NCI-H446 (cell line): ENCODE measurements around the gene CNGA3.

ENCODE experiments used
- DNase-seq, 2 experiments: peaks; one replicate each; lab custom pipeline; 2025; lab: John Stamatoyannopoulos, UW

Gene CNGA3

DNA sequence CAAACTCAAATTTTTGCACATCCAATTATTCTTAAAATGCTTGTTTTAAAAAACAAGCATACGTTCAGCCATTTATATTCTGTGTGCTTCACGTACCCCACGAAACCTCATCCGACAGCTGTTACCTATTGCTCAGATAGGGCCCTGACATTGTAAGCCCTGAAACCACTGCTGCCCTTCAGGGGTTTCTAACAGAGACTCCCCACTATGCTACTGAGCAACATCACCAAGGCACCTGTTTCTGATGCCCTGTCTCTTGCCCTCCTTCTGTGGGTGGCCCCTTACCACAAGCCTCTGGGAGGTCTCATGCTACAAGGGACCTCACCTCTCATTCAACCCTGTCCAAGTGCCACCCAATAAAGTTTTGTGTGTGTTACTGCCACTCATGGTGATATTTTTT lies 18.5 kb upstream of the CNGA3 start:
- no peak for DNase-seq

DNA sequence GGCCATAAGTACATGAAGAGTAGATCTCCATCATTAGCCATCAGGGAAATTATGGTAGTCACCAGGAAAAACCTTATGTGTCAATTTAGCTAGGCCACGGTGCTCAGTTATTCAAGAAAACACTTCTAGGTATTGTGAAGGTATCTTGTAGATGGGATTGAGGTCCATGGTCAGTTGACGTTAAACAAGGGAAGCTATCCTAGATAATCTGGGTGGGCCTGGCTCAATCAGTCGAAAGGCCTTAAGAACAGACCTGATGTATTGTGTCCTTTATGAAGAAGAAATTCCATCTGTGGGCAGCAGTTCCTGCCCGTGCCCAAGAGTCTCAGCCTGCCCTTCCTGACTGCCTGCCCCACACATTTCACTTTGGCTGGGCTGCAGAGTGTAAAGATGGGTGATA lies 16.7 kb upstream of the CNGA3 start:
- no peak for DNase-seq

DNA sequence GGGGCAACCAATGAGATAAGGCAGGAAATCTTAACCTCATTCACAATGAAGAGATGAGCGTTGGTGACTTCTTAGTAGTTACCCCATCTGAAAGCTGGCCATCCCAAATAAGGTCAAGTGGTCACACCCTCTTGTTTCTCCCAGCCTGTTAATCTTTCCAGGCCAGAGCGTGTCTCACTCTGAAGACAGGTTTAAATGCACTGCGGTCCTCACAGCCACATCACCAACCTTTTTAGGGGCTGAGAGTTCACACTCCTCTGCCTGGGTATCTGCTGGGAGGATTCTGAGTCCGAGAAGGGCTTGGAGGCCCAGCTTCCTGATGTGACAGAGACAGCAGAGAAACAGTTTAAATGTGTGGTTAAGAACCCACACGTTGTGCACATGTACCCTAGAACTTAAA lies 13.3 kb upstream of the CNGA3 start:
- no peak for DNase-seq

DNA sequence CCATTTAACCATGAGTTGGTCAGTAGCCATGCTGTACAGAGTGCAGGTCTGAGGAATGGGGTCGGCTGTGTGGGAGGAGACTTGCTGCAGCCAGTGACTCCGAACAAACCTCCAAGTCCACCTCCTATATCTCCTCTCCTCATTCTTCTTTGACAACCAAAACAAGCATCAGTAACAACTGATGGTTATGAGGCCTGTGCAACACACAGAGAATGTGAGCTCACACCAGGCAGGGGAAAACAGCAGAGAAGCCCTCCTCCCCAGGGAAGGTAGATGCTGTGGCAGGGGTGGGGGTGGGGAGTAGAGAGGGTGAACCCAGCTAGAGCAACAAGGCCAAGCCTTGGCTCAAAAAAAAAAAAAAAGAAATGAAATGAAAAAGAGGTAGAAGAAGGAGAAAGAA lies 12.3 kb upstream of the CNGA3 start:
- DNase-seq, result no peak

DNA sequence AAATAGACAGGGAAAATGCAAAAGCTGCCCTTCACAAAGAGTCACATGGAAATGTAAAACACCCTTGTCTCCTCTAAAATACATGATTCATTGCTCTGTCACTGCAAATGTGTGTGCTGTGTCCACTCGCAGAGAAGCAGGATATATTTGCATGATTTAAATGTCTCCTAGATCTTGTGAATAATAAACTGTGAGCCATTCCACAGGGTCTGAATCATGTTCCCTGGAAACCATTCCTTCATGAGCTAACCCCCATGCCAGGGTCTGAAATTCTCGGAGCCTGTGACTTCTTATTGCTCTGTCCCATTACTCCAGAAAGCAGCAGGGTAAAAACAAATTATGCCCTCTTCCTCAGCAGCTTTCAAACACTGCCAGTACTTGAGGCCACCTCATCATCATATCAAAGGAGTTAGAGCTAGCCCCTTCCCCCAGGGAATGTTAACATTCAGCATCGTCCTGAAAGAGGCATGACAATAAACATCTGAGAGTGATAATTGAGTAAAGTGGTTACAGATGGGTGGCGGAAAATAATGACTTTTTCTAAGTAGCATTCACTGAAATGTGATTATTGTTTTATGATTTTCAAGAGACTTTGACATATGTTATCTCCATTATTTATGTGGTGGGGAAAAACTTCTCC lies 11.7 kb upstream of the CNGA3 start:
- no peak for DNase-seq

DNA sequence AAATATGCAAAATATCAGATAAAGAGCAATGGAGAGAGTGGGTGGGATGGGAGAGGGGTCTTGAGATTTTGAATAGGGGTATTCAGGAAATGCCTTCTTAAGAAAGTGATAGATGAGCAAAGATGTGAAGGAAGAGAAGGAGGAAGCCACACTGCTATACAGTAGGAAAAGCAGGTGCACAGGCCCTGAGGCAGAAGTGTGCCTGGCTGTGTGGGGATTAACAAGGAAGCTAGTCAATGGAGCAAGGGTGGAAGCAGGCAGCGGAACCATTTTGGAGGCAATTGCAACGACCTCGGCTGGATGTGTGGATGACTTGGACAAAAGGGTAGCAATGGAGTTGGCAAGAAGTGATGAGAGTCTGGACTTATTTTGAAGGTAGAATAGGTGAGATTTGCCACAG lies 11.0 kb upstream of the CNGA3 start:
- no peak for DNase-seq

DNA sequence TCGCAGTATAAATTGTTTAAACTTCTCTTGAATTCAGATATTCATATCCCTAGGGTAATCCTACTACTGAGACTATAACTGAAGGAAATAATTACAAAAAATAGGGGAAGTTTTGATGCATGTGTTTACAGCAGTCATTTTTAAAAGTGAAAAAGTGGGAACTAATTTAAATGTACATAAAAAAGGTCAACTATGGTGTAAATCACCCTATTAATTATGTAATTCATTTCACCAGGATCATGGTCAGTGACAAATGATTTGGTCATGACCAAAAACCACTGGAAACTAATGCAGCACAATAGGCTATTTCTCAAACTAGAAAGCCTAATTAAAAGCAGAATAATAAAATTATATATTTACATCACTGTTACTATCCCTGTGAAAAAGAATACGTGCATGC lies 5.0 kb upstream of the CNGA3 start:
- no peak for DNase-seq

DNA sequence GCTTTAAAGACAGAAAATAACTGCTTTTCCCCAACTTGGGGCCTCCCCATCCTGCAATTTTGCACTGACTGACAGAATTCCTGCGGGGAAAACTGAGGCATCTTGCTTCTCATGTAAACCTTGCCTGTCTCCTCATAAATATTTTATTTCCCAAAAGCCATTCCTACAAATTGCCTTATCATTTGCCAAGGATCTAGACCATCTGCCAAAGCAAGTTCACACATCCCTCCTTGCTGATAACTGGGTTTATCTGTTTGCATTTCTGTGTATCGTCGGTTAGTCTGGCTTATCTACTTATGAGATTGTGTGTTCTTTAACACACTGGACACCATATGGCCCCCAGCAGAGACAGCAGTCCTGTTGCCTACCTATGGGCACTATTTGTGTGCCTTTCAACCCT lies 3.0 kb upstream of the CNGA3 start:
- no peak for DNase-seq

DNA sequence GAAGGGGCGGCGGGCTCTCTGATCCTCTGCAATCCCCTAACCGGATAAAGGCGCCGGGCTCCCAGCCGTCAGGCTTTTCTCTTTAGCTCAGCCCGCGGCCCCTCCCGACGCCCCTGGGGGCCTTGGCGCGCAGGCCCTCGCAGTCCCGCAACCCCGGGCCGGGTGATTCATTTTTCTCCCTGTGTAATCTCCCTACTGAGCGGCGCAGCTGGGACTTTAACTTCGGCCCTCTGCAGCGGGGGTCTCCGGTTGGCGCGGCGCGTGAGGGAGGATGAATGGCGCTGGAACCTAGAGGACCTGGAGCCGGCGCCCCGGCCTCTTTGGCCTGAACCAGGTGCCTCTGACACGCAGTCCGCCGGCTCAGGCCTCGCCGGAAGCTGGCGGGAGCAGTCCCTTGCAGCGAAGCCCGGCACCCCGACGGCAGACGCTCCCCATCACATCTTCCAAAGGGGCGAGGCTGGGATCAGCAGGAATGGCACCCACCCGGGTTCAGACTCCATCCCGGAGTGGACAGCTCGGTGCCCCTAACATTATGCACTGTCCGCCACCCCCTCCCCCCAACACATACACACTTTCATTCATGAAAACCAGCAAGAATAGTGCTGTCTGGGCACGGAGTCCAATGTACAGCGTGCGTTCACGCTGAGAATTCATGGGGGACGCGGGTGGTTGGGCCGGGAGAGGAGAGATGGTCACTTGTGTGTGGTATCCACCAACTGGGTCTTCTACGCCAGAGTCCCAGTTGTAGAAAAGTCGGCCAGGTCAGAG lies 1.2 kb downstream of the CNGA3 start:
- no peak for DNase-seq

DNA sequence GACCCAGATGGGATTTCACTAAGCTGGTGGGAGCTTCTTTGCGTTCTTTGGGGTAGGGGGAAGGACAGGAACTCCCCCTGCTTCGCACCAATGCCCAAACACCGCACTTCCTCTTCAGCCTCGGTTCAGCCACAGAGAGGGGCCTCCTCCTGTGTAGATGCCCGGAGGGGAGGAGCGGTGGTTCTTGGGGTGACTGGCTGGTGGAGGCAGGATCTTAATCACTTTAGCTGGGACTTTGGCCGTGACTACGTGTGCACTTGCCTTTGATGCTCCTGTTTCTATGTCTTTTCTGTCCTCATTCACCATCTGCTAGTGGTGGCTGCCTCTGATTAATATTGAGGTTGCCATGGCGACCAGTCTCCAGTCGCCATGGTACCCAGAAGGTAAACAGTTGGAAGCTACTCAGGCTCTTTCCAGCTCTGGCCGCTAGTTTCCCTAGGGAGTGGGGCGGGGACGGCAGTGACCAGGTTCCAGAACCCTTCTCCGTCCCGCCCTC lies 1.9 kb downstream of the CNGA3 start:
- DNase-seq, result peak; percentile 19 to 21

DNA sequence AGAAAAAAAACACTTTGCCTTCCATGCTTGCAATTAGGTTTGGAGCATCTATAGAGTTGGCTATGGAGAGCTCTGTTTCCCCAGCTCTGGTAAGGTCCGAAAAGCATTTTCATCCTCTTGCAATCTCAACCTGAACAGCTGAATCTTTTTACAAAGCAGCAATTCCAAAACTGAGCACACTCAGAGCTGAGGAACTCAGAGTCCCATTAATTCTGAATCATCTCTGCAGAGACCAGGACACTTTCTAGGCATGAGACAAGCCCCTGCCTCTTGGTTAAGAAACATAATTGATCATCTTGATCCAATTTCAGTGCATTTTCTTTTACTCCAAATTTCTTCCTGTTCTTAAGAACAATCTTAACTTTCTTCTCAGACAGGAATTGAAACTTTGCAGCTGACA lies 4.2 kb downstream of the CNGA3 start:
- no peak for DNase-seq

DNA sequence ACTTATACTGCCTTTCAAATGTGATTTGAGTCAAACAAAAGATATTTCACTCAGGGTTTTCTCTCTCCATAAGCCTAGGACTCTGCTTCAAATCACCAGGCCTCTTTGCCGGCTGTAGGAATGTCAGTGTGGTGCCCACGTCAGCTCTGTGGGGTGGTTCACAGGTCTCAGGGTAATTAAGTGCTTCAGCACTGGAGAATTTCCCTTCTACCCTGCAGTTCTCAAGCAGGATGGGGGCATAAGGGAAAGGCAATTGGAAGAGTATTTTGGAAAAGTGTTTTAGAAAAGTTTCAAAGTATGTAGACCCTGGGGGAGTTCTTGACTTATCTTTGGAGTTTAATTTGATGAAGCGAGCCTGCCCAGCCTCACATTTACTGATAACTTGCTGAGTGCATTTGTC lies 9.6 kb downstream of the CNGA3 start:
- DNase-seq, result no peak

DNA sequence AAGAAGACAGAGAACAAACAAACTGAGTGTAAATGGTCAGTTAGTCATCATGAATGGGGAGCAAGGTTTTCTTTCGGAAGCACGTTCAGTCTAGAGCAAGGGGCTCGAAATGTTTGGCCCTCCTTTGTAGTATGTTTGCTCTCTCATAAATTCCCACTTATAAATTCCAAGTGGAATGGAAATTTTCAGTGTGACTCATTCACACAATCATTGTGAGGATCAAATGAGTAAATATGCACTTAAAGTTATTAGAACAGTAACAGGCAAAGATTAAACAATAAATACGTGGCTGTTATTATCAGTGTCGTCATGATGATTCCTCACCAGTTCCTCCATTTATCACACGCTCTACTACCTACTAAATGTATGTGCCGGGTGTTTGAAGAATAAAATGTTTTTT lies 10.5 kb downstream of the CNGA3 start:
- no peak for DNase-seq

DNA sequence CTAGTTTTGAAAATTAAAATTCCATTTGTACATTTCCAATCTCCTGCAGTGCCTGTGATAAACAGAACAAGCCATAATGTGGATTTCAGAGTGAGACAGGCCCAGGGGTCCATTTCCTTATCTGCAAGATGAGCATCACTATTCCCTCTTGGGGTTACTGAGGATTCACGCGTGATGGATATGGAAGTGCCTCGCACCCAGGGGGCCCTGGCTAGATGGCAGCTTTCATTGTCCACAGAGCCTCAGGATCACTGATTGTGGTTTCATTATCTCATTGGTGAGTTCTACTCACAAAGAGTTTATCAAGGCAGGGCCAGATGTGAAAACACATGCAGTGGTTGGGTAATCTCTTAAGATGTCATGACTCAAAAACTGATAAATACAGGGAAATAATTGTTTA lies 11.6 kb downstream of the CNGA3 start:
- DNase-seq, result no peak

DNA sequence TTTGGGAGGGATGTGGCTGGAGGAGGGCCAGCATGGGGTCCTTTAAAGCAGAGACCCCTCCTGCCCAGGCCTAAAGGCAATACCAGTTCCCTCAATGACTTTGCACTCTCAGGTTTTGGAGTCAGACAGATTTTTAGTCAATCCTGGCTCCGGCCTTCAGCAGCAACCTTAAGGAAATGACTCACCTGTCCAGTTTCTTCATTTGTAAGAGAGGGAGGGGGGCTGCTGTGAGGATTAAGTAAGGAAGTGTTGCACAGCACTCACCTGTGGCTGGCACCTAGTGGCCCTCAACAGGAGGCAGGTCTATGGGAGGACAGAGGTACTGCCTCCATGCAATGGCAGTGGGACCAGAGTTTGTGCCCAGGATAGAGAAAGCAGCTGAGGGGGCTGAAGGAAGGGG lies 13.7 kb downstream of the CNGA3 start:
- no peak for DNase-seq

DNA sequence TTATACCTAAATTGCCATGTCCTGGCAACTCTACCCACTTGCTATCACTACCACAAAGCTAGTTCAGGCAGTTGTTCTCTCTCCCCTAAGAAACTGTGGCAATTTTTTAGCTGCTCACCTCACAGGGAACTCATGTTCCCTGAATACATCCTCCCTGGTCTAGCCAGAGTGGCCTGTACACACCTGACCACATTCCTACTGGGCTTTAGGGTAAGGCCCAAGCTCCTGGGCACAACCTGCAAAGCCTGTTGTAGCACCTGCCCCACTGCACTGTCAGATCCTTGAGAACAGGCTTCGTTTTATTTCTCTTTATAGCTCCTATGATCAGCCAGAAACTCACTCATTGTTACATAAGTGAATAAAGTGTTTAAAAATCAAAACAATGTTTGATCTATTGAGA lies 21.5 kb downstream of the CNGA3 start:
- DNase-seq, result no peak

DNA sequence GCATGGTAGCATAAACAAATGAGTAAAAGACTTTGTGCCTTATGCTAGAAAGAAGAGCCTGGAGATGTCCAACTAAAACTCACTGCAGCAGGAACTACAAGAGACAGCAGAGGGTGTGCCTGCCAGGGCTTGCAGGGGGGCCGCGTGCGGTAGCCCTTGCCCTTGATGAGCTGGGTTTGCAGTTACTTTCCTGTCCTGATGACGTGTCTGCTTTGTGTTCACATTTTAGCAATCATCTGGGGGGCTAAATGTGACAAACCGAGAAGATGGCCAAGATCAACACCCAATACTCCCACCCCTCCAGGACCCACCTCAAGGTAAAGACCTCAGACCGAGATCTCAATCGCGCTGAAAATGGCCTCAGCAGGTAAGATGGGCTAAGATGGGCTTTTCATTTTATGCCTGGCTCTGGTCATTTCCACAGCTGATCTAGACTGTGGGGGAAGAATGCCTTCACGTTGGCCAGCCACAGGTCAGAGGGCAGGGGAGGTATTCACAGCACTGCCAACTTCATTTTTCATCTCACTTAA lies 23.5 kb downstream of the CNGA3 start:
- no peak for DNase-seq

DNA sequence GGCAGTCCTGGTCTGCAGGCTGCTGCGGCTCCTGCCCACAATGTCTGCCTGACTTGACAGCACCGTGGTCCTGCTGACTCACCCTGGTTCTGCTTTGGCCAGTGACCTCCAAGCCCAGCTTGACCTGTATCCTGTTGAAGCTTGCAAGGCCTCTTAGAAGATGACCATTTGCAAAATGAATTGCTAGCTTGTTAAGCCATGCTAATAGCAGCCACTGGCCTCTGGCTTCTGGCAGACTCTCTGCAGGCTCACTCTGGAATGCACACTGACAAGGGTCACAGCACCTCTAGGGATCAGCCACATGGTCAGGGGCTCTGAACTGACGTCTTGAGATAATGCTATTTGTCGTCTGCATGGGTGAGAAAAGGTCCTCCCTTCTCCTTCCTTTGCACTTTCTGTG lies 25.9 kb downstream of the CNGA3 start:
- DNase-seq, result no peak

DNA sequence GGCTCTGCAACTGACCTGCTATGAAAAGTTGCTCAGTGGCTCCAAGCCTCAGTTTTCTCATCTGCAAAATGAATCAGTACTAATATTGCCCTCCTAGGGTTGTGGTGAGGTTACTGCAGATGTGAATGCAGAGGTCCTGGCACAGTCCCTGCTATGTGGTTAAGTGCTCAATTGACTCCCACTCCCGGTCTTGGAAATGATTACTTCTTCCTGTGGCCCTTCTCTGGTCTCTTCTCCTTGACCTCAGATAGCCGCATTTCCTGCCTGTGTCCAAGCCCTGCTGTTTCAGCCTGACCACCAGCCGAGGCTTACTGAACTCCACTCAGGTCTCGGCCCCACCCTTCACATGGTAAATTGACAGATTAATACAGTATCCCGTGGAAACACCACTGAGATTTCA lies 26.3 kb downstream of the CNGA3 start:
- no peak for DNase-seq

DNA sequence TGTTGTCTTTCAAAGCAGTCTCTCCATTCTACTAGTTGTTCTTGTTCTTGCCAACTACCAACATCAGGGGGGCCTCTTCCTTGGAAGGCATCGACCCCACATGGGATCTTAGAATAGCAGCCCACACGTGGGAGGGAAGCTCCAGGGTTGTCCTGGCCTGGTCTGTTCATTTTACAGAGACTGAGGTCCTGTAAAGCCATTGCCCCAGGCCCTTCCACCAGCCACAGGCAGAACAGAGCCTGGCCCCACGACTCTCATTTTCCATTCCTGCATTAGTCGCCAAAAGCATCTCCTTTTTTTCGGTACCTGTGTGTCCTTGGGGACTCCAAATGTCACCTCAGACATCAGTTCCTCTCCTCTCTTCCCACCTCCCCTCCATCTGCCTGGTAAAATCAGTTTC lies 28.0 kb downstream of the CNGA3 start:
- DNase-seq, result no peak

DNA sequence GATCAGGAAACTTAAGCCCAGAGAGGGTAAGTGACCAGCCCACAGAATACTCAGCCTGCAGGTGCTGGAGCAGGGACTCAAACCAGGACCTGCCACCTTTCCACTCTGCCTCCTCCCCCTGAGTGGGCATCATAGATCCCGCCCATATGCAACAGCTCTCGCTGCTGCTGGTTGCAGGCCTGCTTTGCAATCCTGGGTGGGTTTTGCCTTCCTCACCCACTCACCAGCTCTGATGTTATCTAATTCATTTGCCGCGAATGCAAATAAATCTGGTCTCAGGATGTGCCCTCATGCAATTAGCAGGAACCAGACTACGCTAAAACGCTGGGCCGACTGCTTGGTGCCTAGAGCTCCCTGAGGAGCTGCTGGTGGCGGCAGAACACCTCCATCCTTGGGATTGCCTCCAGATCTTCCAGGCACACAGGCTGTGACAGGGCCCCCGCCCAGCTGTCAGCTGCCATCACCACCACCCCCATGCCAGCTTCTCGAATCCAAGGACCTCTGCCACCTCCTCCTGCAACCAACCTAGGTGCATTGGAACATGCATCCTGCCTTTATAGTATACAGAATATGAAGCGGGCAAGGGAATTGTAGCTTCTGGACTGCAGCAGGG lies 28.8 kb downstream of the CNGA3 start:
- no peak for DNase-seq

DNA sequence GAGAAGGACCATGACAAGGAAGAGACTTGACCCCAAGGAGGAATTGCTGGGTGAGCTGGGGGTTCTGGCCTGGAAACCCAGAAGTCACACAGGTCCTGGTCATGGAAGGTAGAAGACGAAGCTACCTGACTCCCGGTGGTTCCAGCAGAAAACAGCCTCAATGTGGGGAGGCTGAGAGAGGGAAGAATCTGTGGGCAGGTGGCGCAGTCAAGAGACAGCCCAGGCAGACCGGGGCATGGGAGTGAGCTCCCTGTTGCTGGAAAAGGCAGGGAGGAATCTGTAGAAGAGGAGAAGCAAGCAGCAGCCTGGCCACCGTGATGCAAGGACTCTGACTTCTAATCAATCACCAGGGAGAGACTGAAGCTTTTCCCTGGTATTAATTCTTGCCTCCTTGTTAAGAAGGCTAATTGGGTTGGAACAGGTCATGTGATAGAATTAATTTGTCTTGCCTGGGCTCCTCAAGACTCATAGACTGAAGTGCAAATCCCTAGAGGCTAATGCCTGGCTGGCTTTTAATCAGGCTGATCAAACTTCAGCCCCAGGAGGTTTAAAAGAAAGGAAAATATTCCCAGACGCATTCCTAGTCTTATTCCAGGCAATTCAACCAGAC lies 30.1 kb downstream of the CNGA3 start:
- DNase-seq, result no peak

DNA sequence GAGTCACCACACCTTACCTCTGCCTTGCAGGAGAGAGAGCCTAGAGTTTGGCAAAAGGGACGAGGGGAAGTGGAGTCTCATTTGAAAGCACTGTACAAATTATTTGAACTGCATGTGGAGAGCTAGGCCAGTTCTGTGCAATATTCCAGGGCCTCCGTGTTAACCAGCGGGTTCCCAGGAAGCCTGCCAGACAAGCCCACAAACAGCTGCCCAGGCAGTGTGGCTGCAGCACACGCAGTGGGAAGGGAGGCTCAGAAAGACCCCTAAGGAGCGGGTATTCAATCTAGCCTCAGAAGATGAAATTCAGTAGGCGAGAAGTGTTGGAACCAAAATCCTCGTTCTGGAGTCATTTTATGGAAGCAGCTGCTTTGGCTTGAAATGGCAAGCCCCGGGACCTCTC lies 30.7 kb downstream of the CNGA3 start:
- no peak for DNase-seq
